ENCODE results near the gene TOLLIP.

DNA sequence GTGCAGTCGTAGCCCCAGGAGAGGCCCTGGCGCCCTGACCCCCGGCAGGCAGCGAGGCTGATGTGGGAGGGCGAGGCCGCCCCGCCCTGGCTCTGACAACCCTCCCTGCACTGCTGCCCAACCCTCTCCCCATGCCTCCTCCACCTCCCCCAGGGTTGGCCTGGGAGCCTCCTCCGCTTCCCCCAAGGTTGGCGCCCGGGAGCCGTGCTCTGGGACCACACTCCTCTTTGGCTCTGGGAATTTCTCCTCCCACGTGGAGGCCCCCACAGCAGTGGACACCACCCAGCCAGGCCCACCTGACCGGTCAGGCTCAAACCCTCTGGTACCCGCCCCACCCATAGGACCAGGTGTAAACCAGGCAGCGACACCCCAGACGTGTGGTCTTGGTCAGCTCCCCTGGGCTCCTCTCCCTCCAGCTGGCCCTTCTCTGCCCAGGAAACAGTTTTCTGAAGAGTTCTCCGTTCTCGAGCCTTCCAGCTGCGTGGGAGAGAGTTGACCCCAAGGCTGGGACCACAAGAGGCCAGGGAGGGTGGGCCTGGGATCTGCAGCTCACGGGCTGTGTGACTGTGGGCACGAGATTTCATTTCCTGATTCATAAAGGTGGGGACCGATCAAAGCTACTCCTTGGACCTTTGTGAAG, 40.8 kb upstream of the TOLLIP start:
- TF ChIP-seq EP300 (IDR thresholded peaks at IDR 0.05) (no peak), POLR2A (IDR thresholded peaks at IDR 0.05) (no peak)
- TF ChIP-seq, protein P1, sequence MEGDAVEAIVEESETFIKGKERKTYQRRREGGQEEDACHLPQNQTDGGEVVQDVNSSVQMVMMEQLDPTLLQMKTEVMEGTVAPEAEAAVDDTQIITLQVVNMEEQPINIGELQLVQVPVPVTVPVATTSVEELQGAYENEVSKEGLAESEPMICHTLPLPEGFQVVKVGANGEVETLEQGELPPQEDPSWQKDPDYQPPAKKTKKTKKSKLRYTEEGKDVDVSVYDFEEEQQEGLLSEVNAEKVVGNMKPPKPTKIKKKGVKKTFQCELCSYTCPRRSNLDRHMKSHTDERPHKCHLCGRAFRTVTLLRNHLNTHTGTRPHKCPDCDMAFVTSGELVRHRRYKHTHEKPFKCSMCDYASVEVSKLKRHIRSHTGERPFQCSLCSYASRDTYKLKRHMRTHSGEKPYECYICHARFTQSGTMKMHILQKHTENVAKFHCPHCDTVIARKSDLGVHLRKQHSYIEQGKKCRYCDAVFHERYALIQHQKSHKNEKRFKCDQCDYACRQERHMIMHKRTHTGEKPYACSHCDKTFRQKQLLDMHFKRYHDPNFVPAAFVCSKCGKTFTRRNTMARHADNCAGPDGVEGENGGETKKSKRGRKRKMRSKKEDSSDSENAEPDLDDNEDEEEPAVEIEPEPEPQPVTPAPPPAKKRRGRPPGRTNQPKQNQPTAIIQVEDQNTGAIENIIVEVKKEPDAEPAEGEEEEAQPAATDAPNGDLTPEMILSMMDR (IDR thresholded peaks at IDR 0.05): no peak

Data from tibial nerve (tissue), 4 donors.